ENCODE results near the gene TYMS. TPM values are rescaled to one million over a fixed set of nuclear protein-coding genes. Genes with fewer than 3 reads are reported as not detected.

The TYMS gene
- total and polyA plus RNA-seq, 4 experiments from 2014 or later, result 0.33 TPM; not detected in 3

- intact Hi-C loops (cut with micrococcal nuclease), result loop anchor here (10.0 kb wide), 1 partner anchor 58 kb away; the partner anchor contains the start of gene TYMS
- Histone ChIP-seq H3K27ac (ENCODE audit: low read depth, low read length) (no peak overlapping the region), H3K9me3 (ENCODE audit: control insufficient read depth in 1 of 2, low read length in 2 of 2) (no peaks in the 10 kb centered on the region), H3K36me3 (ENCODE audit: insufficient read depth, low read length) (peaks cover 3% of the 10 kb centered on the region), H3K27me3 (ENCODE audit: insufficient read depth, low read length) (no peaks in the 10 kb centered on the region), H3K4me3 (ENCODE audit: low read length in 2 of 2) (peak overlapping the region in 1 of 2 donors; percentile 93), H3K4me1 (ENCODE audit: insufficient read depth, low read length) (peaks cover 22% of the 10 kb centered on the region)
- ChIA-PET POLR2A (ENCODE audit: partially characterized antibody) (interaction anchor here (0.5 to 1.4 kb wide), 5 partner anchors 55 to 118 kb away, joined by 3 to 7 read pairs (median 4); partner anchors contain the start of gene TYMS), CTCF (ENCODE audit: partially characterized antibody) (interaction anchor here (1.0 to 3.0 kb wide), 6 partner anchors 11 to 118 kb away, joined by 3 to 10 read pairs (median 3); no protein-coding TSS in a partner anchor)
- peak overlapping the region; percentile 49 to 96 (median 68) for H3K4me3 Mint-ChIP-seq
- peaks cover 9 to 14% of the 10 kb centered on the region in 2 donors for H3K36me3 Mint-ChIP-seq
- peak in 3 of 5 donors; percentile 12 to 41 (median 21) for DNase-seq
- H3K27me3 Mint-ChIP-seq, result no peaks in the 10 kb centered on the region
- peaks cover 0 to 7% (median 2%) of the 10 kb centered on the region in 8 donors for H3K9me3 Mint-ChIP-seq
- peak overlapping the region in 6 of 7 donors; percentile 37 to 94 (median 78) for H3K27ac Mint-ChIP-seq
- peaks cover 20 to 38% (median 29%) of the 10 kb centered on the region in 4 donors for H3K4me1 Mint-ChIP-seq
These were observed 55.7 kb downstream of the TYMS start for GRCh38 chr18:713135-713490.

DNA sequence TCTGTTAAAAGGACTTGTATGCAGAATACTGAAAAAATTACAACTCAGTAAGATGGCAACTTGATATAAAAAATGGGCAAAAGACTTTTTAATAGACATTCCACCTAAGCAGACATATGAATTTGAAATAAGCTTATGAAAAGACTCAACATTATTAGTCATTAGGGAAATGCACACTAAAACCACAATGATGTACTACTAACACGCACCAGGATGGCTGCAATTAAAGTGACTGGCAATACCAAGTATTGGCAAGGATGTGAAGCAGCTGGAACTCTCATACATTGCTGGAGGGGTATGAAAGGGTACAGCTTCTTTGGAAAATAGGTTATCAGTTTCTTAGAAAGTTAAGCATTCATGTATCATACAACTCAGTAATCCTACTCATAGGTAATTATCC lies 58.2 kb downstream of the TYMS start:
- ChIA-PET POLR2A (ENCODE audit: partially characterized antibody) (no interaction called here), CTCF (ENCODE audit: partially characterized antibody) (interaction anchor here (0.8 to 1.2 kb wide), 3 partner anchors 25 to 127 kb away, joined by 3 to 4 read pairs (median 3); no protein-coding TSS in a partner anchor)
- peaks cover 9% of the 10 kb centered on the region for H3K4me1 ChIP-seq (ENCODE audit: insufficient read depth, low read length)
- Mint-ChIP-seq H3K27me3 (no peaks in the 10 kb centered on the region), H3K4me1 (peaks cover 8 to 14% (median 11%) of the 10 kb centered on the region in 4 donors), H3K4me3 (no peak overlapping the region), H3K36me3 (peaks cover 0 to 8% of the 10 kb centered on the region in 2 donors), H3K27ac (peak overlapping the region in 2 of 7 donors; percentile 2 to 38), H3K9me3 (peaks cover 0 to 7% (median 2%) of the 10 kb centered on the region in 8 donors)
- H3K36me3 ChIP-seq (ENCODE audit: insufficient read depth, low read length), result no peaks in the 10 kb centered on the region
- no peaks in the 10 kb centered on the region for H3K9me3 ChIP-seq (ENCODE audit: control insufficient read depth in 1 of 2, low read length in 2 of 2)
- intact Hi-C loops (cut with micrococcal nuclease), result loop anchor here (5.0 to 10.0 kb wide), 2 partner anchors 61 to 448 kb away; partner anchors contain the start of genes THOC1 and TYMS
- H3K4me3 ChIP-seq (ENCODE audit: low read length in 2 of 2), result no peak overlapping the region
- H3K27me3 ChIP-seq (ENCODE audit: insufficient read depth, low read length), result no peaks in the 10 kb centered on the region
- H3K27ac ChIP-seq (ENCODE audit: low read depth, low read length), result no peak overlapping the region
- DNase-seq, result no peak

DNA sequence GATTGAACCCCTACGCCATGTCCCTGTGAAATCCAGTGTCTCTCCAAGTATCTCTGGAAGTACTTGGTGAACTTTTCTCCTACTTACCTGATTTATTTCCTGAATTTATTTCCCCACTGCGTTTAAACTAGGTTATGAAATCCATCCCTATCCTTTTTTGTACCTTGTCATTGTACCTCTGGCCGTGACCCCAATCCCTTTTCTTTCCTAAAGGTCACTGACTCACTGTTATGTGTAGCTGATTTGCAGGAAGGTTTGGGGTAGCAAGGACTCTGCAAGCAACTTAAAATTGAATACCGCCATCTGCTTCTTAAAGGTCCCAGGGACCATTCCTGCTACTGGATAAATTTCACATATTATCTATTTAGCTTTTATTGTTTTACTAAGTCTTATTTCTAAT lies 59.5 kb downstream of the TYMS start:
- H3K4me3 Mint-ChIP-seq, result no peak overlapping the region
- CTCF ChIA-PET (ENCODE audit: partially characterized antibody), result interaction anchor here (1.8 kb wide), 1 partner anchor 114 kb away, joined by 5 read pairs; no protein-coding TSS in a partner anchor
- intact Hi-C loops (cut with micrococcal nuclease), result loop anchor here (5.0 to 10.0 kb wide), 2 partner anchors 62 to 450 kb away; partner anchors contain the start of genes THOC1 and TYMS

More for the DNA sequence above, 59.5 kb downstream of the TYMS start:
- no peaks in the 10 kb centered on the region for H3K27me3 Mint-ChIP-seq
- H3K36me3 Mint-ChIP-seq, result peaks cover under 1 to 2% of the 10 kb centered on the region in 2 donors
- Histone ChIP-seq H3K27ac (ENCODE audit: low read depth, low read length) (no peak overlapping the region), H3K4me3 (ENCODE audit: low read length in 2 of 2) (no peak overlapping the region), H3K4me1 (ENCODE audit: insufficient read depth, low read length) (no peaks in the 10 kb centered on the region), H3K36me3 (ENCODE audit: insufficient read depth, low read length) (no peaks in the 10 kb centered on the region), H3K9me3 (ENCODE audit: control insufficient read depth in 1 of 2, low read length in 2 of 2) (no peaks in the 10 kb centered on the region), H3K27me3 (ENCODE audit: insufficient read depth, low read length) (no peaks in the 10 kb centered on the region)
- H3K27ac Mint-ChIP-seq, result peak overlapping the region in 1 of 7 donors; percentile 32
- peaks cover 0 to 5% (median under 1%) of the 10 kb centered on the region in 4 donors for H3K4me1 Mint-ChIP-seq
- POLR2A ChIA-PET (ENCODE audit: partially characterized antibody), result no interaction called here
- H3K9me3 Mint-ChIP-seq, result peaks cover 0 to 7% (median 2%) of the 10 kb centered on the region in 8 donors
- no peak for DNase-seq

Other genes starting within 250 kb of the TYMS start
- under 1 TPM; 0.17 to 0.28 TPM for gene COLEC12, start 157.0 kb upstream of the TYMS start, total RNA-seq
- not detected for gene COLEC12, start 157.0 kb upstream of the TYMS start, polyA plus RNA-seq
- gene CETN1, start 77.3 kb upstream of the TYMS start, total RNA-seq, result not detected
- gene CETN1, start 77.3 kb upstream of the TYMS start, polyA plus RNA-seq, result not detected
- not detected for gene CLUL1, start 60.7 kb upstream of the TYMS start, total RNA-seq
- not detected for gene CLUL1, start 60.7 kb upstream of the TYMS start, polyA plus RNA-seq
- gene ENOSF1, start 55.0 kb downstream of the TYMS start, total RNA-seq, result 100 to 1,000 TPM; 107 to 133 TPM
- 10 to 100 TPM; 11.6 to 13.9 TPM for gene ENOSF1, start 55.0 kb downstream of the TYMS start, polyA plus RNA-seq
- gene YES1, start 154.6 kb downstream of the TYMS start, total RNA-seq, result 1 to 10 TPM; 4.9 to 7.9 TPM
- 1 to 10 TPM; 1.9 to 2.0 TPM for gene YES1, start 154.6 kb downstream of the TYMS start, polyA plus RNA-seq
- gene ADCYAP1, start 247.2 kb downstream of the TYMS start, total RNA-seq, result not detected
- gene ADCYAP1, start 247.2 kb downstream of the TYMS start, polyA plus RNA-seq, result not detected